Ishikawa (cell line): ENCODE data around the gene ISOC1.
A peak's percentile ranks its signal among the peaks of the same experiment; 100 is the strongest.

ENCODE experiments used
- CEBPB ChIP-seq: IDR thresholded peaks from 2 replicates; pipeline ENCODE4 v1.6.1; 2012
- CREB1 ChIP-seq: IDR thresholded peaks from 2 replicates; pipeline ENCODE4 v1.6.1; 2012; ENCODE audit warnings: low read depth
- EGR1 ChIP-seq: IDR thresholded peaks from 2 replicates; pipeline ENCODE4 v1.6.1; 2012
- EP300 ChIP-seq: IDR thresholded peaks from 2 replicates; pipeline ENCODE4 v1.6.1; 2012; ENCODE audit warnings: borderline replicate concordance
- FOXM1 ChIP-seq: IDR thresholded peaks from 2 replicates; pipeline ENCODE4 v1.6.1; 2012; ENCODE audit warnings: low read depth, borderline replicate concordance
- MAX ChIP-seq: IDR thresholded peaks from 2 replicates; pipeline ENCODE4 v1.6.1; 2012
- NFIC ChIP-seq: IDR thresholded peaks from 2 replicates; pipeline ENCODE4 v1.6.1; 2012
- RAD21 ChIP-seq: IDR thresholded peaks from 2 replicates; pipeline ENCODE4 v1.6.1; 2012; ENCODE audit warnings: low read depth
- REST ChIP-seq: IDR thresholded peaks from 2 replicates; pipeline ENCODE4 v1.6.1; 2012; ENCODE audit warnings: low read depth, mild to moderate bottlenecking
- TAF1 ChIP-seq: IDR thresholded peaks from 2 replicates; pipeline ENCODE4 v1.6.1; 2012; ENCODE audit warnings: low read depth, mild to moderate bottlenecking
- TCF12 ChIP-seq: IDR thresholded peaks from 2 replicates; pipeline ENCODE4 v1.6.1; 2012; ENCODE audit warnings: low read depth
- TEAD4 ChIP-seq: IDR thresholded peaks from 2 replicates; pipeline ENCODE4 v1.6.1; 2012
- YY1 ChIP-seq: IDR thresholded peaks from 2 replicates; pipeline ENCODE4 v1.6.1; 2012; ENCODE audit warnings: low read depth
- ZBTB7A ChIP-seq: IDR thresholded peaks from 2 replicates; pipeline ENCODE4 v1.6.1; 2012; ENCODE audit warnings: low read depth
- TF ChIP-seq, protein P1 (sequence below): IDR thresholded peaks from 2 replicates; pipeline ENCODE4 v1.6.1; 2012

The ISOC1 gene

DNA sequence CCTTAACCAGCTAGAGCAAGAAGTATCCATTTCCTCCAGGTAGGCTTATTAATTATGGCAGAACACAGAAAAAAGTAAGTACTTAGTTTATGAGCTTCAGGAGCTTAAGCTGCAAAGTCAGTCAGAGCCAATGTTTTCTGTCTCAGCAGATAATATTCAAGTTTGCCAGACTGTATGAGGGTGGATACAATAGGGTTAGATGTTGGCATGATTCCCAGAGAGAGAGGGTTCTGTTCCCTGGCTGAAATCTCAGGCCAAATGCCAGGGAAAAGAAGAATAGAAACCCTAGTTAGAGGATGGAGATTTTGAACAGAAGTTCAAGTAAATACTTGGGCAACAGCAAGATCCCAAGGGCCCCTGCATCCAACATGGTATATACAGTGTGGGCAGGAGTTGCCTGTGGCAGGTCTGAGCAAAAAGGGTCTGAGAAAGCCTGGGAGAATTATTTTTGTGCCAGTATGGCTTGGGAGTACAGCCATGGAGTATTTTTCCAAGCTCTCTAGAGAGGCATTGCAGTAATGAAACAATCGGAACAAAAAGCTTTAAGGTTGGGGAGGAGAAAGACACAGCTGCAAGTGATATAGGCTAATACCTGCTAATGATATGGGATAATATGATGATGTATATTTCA, 31.0 kb upstream of the ISOC1 start:
- TF ChIP-seq FOXM1, result no peak
- peak; percentile 77 for TF ChIP-seq NFIC

GRCh38 chr5:129065721-129066120, 28.8 kb upstream of the ISOC1 start:
- TF ChIP-seq EGR1, result no peak
- no peak for TF ChIP-seq TCF12

DNA sequence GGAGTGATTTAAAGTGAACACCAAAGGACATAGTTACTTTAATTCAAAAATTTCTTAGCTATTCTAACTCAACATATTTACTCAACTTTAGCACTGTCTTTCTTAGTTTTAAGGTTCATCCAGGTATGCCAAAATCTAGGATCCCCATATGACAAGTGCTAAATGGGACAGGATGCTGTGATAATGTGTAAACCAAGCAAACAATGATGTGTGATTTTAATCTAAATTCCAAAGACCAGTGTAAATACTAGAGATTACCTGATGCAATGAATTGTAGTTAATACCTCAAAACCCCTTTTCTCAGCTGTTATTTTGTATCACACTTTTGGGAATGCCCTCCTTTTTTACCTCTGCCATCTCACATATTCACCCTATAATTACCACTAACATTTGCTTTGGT, 26.8 kb upstream of the ISOC1 start:
- TF ChIP-seq CEBPB (no peak), REST (no peak), ZBTB7A (no peak), YY1 (no peak), FOXM1 (no peak)

DNA sequence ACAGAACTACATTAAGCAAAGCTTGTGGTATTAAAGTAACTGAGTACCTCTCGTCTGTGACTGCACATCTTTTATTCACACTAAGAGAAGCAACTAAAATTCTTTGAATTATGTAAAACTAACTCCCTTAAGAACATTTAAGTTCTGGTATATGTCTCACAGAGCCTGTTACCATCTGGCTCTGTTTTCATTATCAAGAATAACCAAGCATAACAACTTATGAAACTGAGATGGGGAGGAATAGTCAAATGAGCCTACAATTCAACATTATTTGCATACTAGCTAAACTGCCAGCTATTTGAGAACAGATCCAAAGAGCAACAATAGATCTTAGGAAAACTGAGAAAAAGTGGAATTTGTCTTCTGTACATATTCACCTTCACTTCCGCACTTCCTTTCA, 25.3 kb upstream of the ISOC1 start:
- TF ChIP-seq RAD21 (no peak), YY1 (no peak), REST (no peak), EGR1 (no peak), EP300 (no peak), TEAD4 (no peak), CEBPB (no peak), NFIC (no peak), TAF1 (no peak), FOXM1 (no peak), MAX (no peak), ZBTB7A (no peak)
- TF ChIP-seq, protein P1, sequence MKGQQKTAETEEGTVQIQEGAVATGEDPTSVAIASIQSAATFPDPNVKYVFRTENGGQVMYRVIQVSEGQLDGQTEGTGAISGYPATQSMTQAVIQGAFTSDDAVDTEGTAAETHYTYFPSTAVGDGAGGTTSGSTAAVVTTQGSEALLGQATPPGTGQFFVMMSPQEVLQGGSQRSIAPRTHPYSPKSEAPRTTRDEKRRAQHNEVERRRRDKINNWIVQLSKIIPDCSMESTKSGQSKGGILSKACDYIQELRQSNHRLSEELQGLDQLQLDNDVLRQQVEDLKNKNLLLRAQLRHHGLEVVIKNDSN, result no peak

DNA sequence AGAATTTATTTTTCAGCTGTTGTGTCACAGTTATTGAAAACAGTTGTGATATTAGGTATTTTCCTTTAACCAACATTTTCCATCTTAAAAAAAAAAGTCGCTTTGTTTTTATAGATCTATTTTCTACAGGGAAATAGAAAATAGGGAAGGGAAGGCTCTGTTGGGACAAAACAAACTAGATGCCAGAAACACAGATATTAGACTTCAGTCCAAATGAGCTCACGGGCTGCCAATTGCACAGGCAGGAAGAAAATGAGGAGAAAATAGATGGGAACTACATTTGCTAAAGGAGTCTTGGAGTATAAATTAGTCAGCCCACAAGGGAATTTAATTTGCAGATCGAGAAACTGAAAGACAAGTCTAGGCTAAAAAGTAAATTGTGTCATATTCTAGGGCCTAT, 21.4 kb upstream of the ISOC1 start:
- TF ChIP-seq TCF12 (no peak), FOXM1 (no peak), TAF1 (no peak), REST (no peak), CEBPB (no peak), YY1 (no peak), ZBTB7A (no peak), EGR1 (no peak), NFIC (no peak), MAX (no peak), CREB1 (no peak), TEAD4 (no peak), RAD21 (no peak), EP300 (no peak)
- TF ChIP-seq, protein P1, result no peak
